Ovary (tissue), 9 donors: Measurements from ENCODE around the gene UQCR11. TPM values are rescaled to one million over a fixed set of nuclear protein-coding genes. Genes with fewer than 3 reads are reported as not detected.

Experiments
- DNase-seq, 5 donors: peaks; one replicate each; pipeline ENCODE4 v3.0.0-alpha.2; 2019 to 2020
- H3K27ac ChIP-seq, 2 donors: fragments of 200-600 bp; one replicate each; pipeline versions ENCODE4 v1.5.1 to v1.8.0; 2019 to 2022
- H3K27me3 ChIP-seq: fragments of 200-600 bp; one replicate; pipeline ENCODE4 v1.8.0; 2022
- H3K36me3 ChIP-seq: fragments of 200-600 bp; sonication (generic); one replicate; pipeline ENCODE4 v1.5.1; 2019
- H3K4me1 ChIP-seq: one replicate; pipeline ENCODE4 v1.8.1; 2013; ENCODE audit warnings: mild to moderate bottlenecking, moderate library complexity; ENCODE audit not compliant: insufficient read depth
- H3K4me3 ChIP-seq: fragments of 200-600 bp; sonication (generic); one replicate; pipeline ENCODE4 v1.5.1; 2017
- H3K9me3 ChIP-seq, 2 donors: fragments of 200-600 bp in 1 of 2; sonication (generic) in 1 of 2; one replicate each; pipeline versions ENCODE4 v1.5.1 to v1.8.1; 2013 to 2019; ENCODE audit warnings: mild to moderate bottlenecking in 1 of 2, moderate library complexity in 1 of 2
- CTCF ChIP-seq, 3 donors: fragments of 450-650 bp in 2 of 3; fragments of 200-600 bp in 1 of 3; IDR thresholded peaks; one replicate each; pipeline versions ENCODE4 v1.5.1 to v1.8.0; 2016 to 2022; ENCODE audit warnings: antibody characterized with exemption in 3 of 3, mild to moderate bottlenecking in 1 of 3
- EP300 ChIP-seq: sonication (generic); formaldehyde crosslinking; IDR thresholded peaks from one replicate; pipeline ENCODE4 v1.6.1; 2017; ENCODE audit warnings: antibody characterized with exemption
- POLR2A ChIP-seq: fragments of 450-650 bp; IDR thresholded peaks from one replicate; pipeline ENCODE4 v1.6.1; 2017; ENCODE audit warnings: antibody characterized with exemption, mild to moderate bottlenecking, moderate library complexity
- WGBS, 3 donors: extraction: QIAGEN DNeasy Blood & Tissue Kit in 1 of 3; methylation state at CpG; one replicate each; pipeline versions ENCODE4 v1.1.5 to v1.1.7; 2013 to 2017; 5-methylcytosine and 5-hydroxymethylcytosine counted together
- intact Hi-C, 4 donors: fragments of 100-400 bp; cut with DNase I; formaldehyde crosslinking; loops; one replicate each; pipeline versions ENCODE4 v1.11.0 to v1.15.1; 2022 to 2023
- polyA plus RNA-seq, 2 donors: library from polyadenylated mRNA; stranded (reverse); fragments of 200-250 nt in 1 of 2; fragments of 350-450 nt in 1 of 2; fragmentation: Illumina TruSeq in 1 of 2; extraction: RNeasy Lipid Tissue Mini Kit (QIAGEN cat#74804) in 1 of 2; gene quantifications; one replicate each; pipeline ENCODE4 v1.2.3, GENCODE V29; 2013 to 2014
- total RNA-seq, 7 donors: library from RNA; depleted of rRNA in 2 of 7; stranded (reverse); fragments of >200 nt in 2 of 7; fragmentation: NEBNext Ultra II Directional in 3 of 7; extraction: Animal tissue kit (Norgen Biotek cat#: 25700) in 3 of 7; gene quantifications; one replicate each; pipeline versions ENCODE4 v1.1.0 to v1.2.4, GENCODE V29; 2016 to 2023
- donor health status: DM: no; HTN: no; CAD: no; lungs with moderate emphysema.
- donor health status: DM: no; HTN: no; CAD: no.
- donor health status: Bipolar disorder and iron deficiency.
- donor health status: DM: yes; HTN: yes; CAD: no.
- donor health status: DM: no; HTN: no; CAD: no.
- donor health status: DM: yes; HTN: yes; CAD: no.

The UQCR11 gene
- total and polyA plus RNA-seq, 9 donors = 39.5 to 132 (median 92.9) TPM

- Histone ChIP-seq H3K27me3 (no peaks in the 10 kb centered on the region), H3K36me3 (no peaks in the 10 kb centered on the region), H3K4me1 (peaks cover 6% of the 10 kb centered on the region), H3K4me3 (no peak overlapping the region), H3K9me3 (no peaks in the 10 kb centered on the region), H3K27ac (no peak overlapping the region)
- intact Hi-C loops = loop anchor here in 1 of 4 donors (5.0 kb wide), 1 partner anchor 40 kb away; the partner anchor contains the start of gene UQCR11
- TF ChIP-seq EP300 = no peak
- no peak for TF ChIP-seq CTCF (IDR thresholded peaks at IDR 0.05)
- no peak for TF ChIP-seq POLR2A
- 90 to 92% (median 90%) methylated on average over 39 to 41 of the region's 41 CpGs for WGBS, 3 donors
- DNase-seq = peak in 1 of 5 donors; percentile 21
Observed at GRCh38 chr19:1647501-1648458, 42.5 kb upstream of the UQCR11 start.

GRCh38 chr19:1646659-1647453, 41.6 kb upstream of the UQCR11 start:
- no peaks in the 10 kb centered on the region for H3K36me3 ChIP-seq
- no peak overlapping the region for H3K4me3 ChIP-seq
- DNase-seq = peak in 1 of 5 donors; percentile 10
- peaks cover 6% of the 10 kb centered on the region for H3K4me1 ChIP-seq
- no peaks in the 10 kb centered on the region for H3K9me3 ChIP-seq
- H3K27ac ChIP-seq = no peak overlapping the region
- 82 to 86% (median 83%) methylated on average over 28 to 29 of the region's 29 CpGs for WGBS, 3 donors
- H3K27me3 ChIP-seq = no peaks in the 10 kb centered on the region
- no peak for TF ChIP-seq EP300
- TF ChIP-seq POLR2A = no peak
- TF ChIP-seq CTCF (IDR thresholded peaks at IDR 0.05) = no peak
- intact Hi-C loops = loop anchor here in 1 of 4 donors (5.0 kb wide), 1 partner anchor 40 kb away; the partner anchor contains the start of gene UQCR11

GRCh38 chr19:1646149-1646548, 40.9 kb upstream of the UQCR11 start:
- Histone ChIP-seq H3K4me1 (peaks cover 6% of the 10 kb centered on the region), H3K27me3 (no peaks in the 10 kb centered on the region), H3K36me3 (no peaks in the 10 kb centered on the region), H3K4me3 (no peak overlapping the region), H3K9me3 (no peaks in the 10 kb centered on the region), H3K27ac (no peak overlapping the region)
- 86 to 89% (median 87%) methylated on average over 23 to 24 of the region's 24 CpGs for WGBS, 3 donors
- DNase-seq = peak in 1 of 5 donors; percentile 18
- no peak for TF ChIP-seq POLR2A
- no peak for TF ChIP-seq CTCF (IDR thresholded peaks at IDR 0.05)
- TF ChIP-seq EP300 = no peak
- intact Hi-C loops = loop anchor here in 1 of 4 donors (5.0 kb wide), 1 partner anchor 39 kb away; the partner anchor contains the start of gene UQCR11

- no peaks in the 10 kb centered on the region for H3K36me3 ChIP-seq
- no peaks in the 10 kb centered on the region for H3K9me3 ChIP-seq
- 86 to 89% (median 88%) methylated on average over 23 of the region's 23 CpGs for WGBS, 3 donors
- intact Hi-C loops = loop anchor here in 1 of 4 donors (5.0 kb wide), 1 partner anchor 38 kb away; the partner anchor contains the start of gene UQCR11
- no peak for TF ChIP-seq EP300
- TF ChIP-seq CTCF (IDR thresholded peaks at IDR 0.05) = no peak
- no peak for TF ChIP-seq POLR2A
- no peak for DNase-seq
- peaks cover 3% of the 10 kb centered on the region for H3K4me1 ChIP-seq
- H3K27ac ChIP-seq = no peak overlapping the region
- H3K27me3 ChIP-seq = no peaks in the 10 kb centered on the region
- no peak overlapping the region for H3K4me3 ChIP-seq
Observed at GRCh38 chr19:1645299-1645698, 40.0 kb upstream of the UQCR11 start.
